DND-41 (cell line): ENCODE results near the gene SNRPN.

ENCODE experiments used
- ATAC-seq: fragments of 200-7000 bp; cut with Tn5 transposase; 3 replicates; pipeline ENCODE4 v1.9.1; 2021; ENCODE audit warnings: low read depth; ENCODE audit not compliant: insufficient read depth
- DNase-seq: peaks from one replicate; pipeline ENCODE4 v3.0.0-alpha.2; 2020
- H2AFZ ChIP-seq: 2 replicates; pipeline ENCODE4 v1.6.0; 2012; ENCODE audit warnings: low read depth, low read length
- H3K27ac ChIP-seq: 2 replicates; pipeline ENCODE4 v1.5.1; 2012; ENCODE audit warnings: low read length, inconsistent platforms
- H3K27me3 ChIP-seq: fragments of 200-600 bp; sonication (generic); 2 replicates; pipeline ENCODE4 v1.6.0; 2012; ENCODE audit warnings: low read length, mild to moderate bottlenecking, inconsistent platforms; ENCODE audit not compliant: insufficient read depth, poor library complexity
- H3K36me3 ChIP-seq: 2 replicates; pipeline ENCODE4 v1.5.1; 2012; ENCODE audit warnings: low read length, inconsistent platforms; ENCODE audit not compliant: insufficient read depth
- H3K4me1 ChIP-seq: 2 replicates; pipeline ENCODE4 v1.5.1; 2012; ENCODE audit warnings: mild to moderate bottlenecking, low read length; ENCODE audit not compliant: insufficient read depth
- H3K4me2 ChIP-seq: 2 replicates; pipeline ENCODE4 v1.6.0; 2012; ENCODE audit warnings: mild to moderate bottlenecking, moderate library complexity, low read length, inconsistent platforms; ENCODE audit not compliant: insufficient read depth
- H3K4me3 ChIP-seq, 2 experiments: fragments of 200-600 bp in 1 of 2; shearing (Covaris generic) in 1 of 2; 2 replicates each; pipeline ENCODE4 v1.5.1; 2012 to 2016; ENCODE audit warnings: inconsistent platforms in 2 of 2, low read length in 2 of 2, mild to moderate bottlenecking in 2 of 2, low read depth in 1 of 2, moderate library complexity in 1 of 2
- H3K79me2 ChIP-seq: 2 replicates; pipeline ENCODE4 v1.6.0; 2012; ENCODE audit warnings: low read length, inconsistent platforms; ENCODE audit not compliant: insufficient read depth
- H3K9ac ChIP-seq: 2 replicates; pipeline ENCODE4 v1.6.0; 2012; ENCODE audit warnings: low read depth, mild to moderate bottlenecking, inconsistent platforms, low read length, moderate library complexity
- H3K9me3 ChIP-seq: 2 replicates; pipeline ENCODE4 v1.5.1; 2012; ENCODE audit warnings: low read length, moderate library complexity, mild to moderate bottlenecking, inconsistent platforms; ENCODE audit not compliant: insufficient read depth, severe bottlenecking
- H4K20me1 ChIP-seq: 2 replicates; pipeline ENCODE4 v1.6.0; 2012; ENCODE audit warnings: low read length; ENCODE audit not compliant: insufficient read depth
- CTCF ChIP-seq: IDR thresholded peaks from 2 replicates; pipeline ENCODE4 v1.5.1; 2012; ENCODE audit warnings: borderline replicate concordance, low read length, moderate library complexity, mild to moderate bottlenecking; ENCODE audit not compliant: poor library complexity, severe bottlenecking; ENCODE audit errors: extremely low read depth
- EZH2 ChIP-seq: IDR thresholded peaks from 3 replicates; pipeline ENCODE4 v1.6.1; 2012; ENCODE audit warnings: borderline replicate concordance, low read depth, mild to moderate bottlenecking, moderate library complexity, low read length, inconsistent platforms; ENCODE audit not compliant: severe bottlenecking

Gene SNRPN

DNA sequence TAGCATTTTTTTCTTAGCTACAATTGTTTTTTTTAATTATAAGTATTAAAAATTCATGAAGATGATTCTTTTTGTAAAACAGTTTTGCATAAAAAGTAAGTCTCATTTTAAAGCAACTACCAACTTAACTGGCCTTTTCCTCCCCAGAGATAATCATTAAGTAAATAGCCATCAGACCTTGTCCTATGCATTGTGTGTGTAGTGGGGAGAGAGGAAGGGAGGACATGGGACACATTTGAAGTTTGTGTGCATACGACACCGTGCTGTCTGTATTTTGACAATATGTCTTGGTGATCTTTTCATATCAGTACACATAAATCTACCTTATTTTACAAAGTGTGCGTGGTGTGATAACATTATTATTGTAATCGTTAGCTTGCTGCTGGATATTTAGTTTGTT is 8.1 kb downstream of the SNRPN start:
- DNase-seq, result no peak
- Histone ChIP-seq H3K9ac (no peak overlapping the region), H3K4me2 (no peak overlapping the region), H3K36me3 (peaks cover 49% of the 10 kb centered on the region), H4K20me1 (no peaks in the 10 kb centered on the region; the same call in 1 of the 2 replicates), H3K4me1 (peaks cover 13% of the 10 kb centered on the region), H3K27me3 (no peaks in the 10 kb centered on the region), H3K9me3 (no peaks in the 10 kb centered on the region), H3K27ac (no peak overlapping the region), H3K4me3 (no peak overlapping the region), H3K79me2 (peaks cover 74% of the 10 kb centered on the region), H2AFZ (no peak overlapping the region)
- no peak for ATAC-seq
- no peak for TF ChIP-seq CTCF
- no peak for TF ChIP-seq EZH2

GRCh38 chr15:24966364-24967103 is 11.7 kb downstream of the SNRPN start:
- Histone ChIP-seq H3K9me3 (no peaks in the 10 kb centered on the region), H3K9ac (no peak overlapping the region), H3K27me3 (no peaks in the 10 kb centered on the region), H3K79me2 (peaks cover 37% of the 10 kb centered on the region), H2AFZ (no peak overlapping the region), H3K36me3 (peaks cover 62% of the 10 kb centered on the region), H4K20me1 (no peaks in the 10 kb centered on the region), H3K27ac (no peak overlapping the region), H3K4me2 (no peak overlapping the region), H3K4me1 (no peaks in the 10 kb centered on the region), H3K4me3 (no peak overlapping the region)
- TF ChIP-seq EZH2 (no peak), CTCF (no peak)
- DNase-seq, result no peak
- ATAC-seq, result no peak

DNA sequence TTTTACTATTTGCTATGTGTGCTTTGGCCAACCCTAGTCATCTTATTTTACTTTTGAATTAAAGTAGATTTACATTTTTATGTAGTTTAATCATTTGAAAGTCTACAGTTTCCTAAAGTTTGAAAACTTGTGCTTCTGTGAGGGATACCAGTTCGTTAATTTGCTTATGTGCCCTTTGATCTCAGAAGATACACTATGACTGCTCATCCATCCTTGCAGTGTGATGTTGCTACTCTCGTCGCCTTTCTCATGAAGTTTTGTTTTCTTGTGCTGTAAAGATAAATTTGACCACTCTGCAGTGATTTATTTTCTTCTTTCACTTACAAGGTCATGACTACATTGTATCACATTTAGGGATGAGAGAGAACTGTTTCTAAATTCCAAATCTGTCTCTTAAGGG is 16.3 kb downstream of the SNRPN start:
- no peak overlapping the region for H3K4me2 ChIP-seq
- peaks cover 63% of the 10 kb centered on the region for H3K36me3 ChIP-seq
- DNase-seq (no peak), ATAC-seq (no peak)
- H3K27ac ChIP-seq, result no peak overlapping the region
- H3K4me1 ChIP-seq, result no peaks in the 10 kb centered on the region
- no peaks in the 10 kb centered on the region for H3K9me3 ChIP-seq
- H2AFZ ChIP-seq, result no peak overlapping the region
- no peaks in the 10 kb centered on the region for H4K20me1 ChIP-seq
- H3K9ac ChIP-seq, result no peak overlapping the region
- TF ChIP-seq CTCF (no peak), EZH2 (no peak)
- peaks cover 3% of the 10 kb centered on the region; the same call in 1 of the 2 replicates for H3K79me2 ChIP-seq
- H3K27me3 ChIP-seq, result no peaks in the 10 kb centered on the region
- no peak overlapping the region for H3K4me3 ChIP-seq
